Measurements from ENCODE around the gene VPS51. TPM values are rescaled to one million over a fixed set of nuclear protein-coding genes. Genes with fewer than 3 reads are reported as not detected.

VPS51 gene
- total and polyA plus RNA-seq, 10 of the 15 experiments (the other 5 are each of a cell fraction or from before 2014, with no cell fraction given), result 1.5 to 279 (median 53.2) TPM

GRCh38 chr11:65159012-65159411, 63.0 kb downstream of the VPS51 start (continued):
- peak; percentile 72; the same call in 1 of the 2 replicates for TF ChIP-seq ZNF384 (IDR thresholded peaks at IDR 0.05; ENCODE audit: borderline replicate concordance, low read depth, low read length)
- no peak for TF ChIP-seq HCFC1 (IDR thresholded peaks at IDR 0.05; ENCODE audit: low read length)
- TF ChIP-seq E4F1 (IDR thresholded peaks at IDR 0.05; ENCODE audit: borderline replicate concordance, partially characterized antibody), result no peak
- TF ChIP-seq IKZF2 (IDR thresholded peaks at IDR 0.05), result no peak; a peak in 1 of 4 replicates
- TF ChIP-seq SMAD1 (IDR thresholded peaks at IDR 0.05; ENCODE audit: low read depth, partially characterized antibody), result no peak
- peak; percentile 61; the same call in 1 of the 2 replicates for TF ChIP-seq RAD51 (IDR thresholded peaks at IDR 0.05)
- no peak for TF ChIP-seq PAX5 (IDR thresholded peaks at IDR 0.05; ENCODE audit: borderline replicate concordance, low read depth, low read length)
- TF ChIP-seq CEBPZ (IDR thresholded peaks at IDR 0.05; ENCODE audit: low read depth, low read length), result no peak
- TF ChIP-seq MEF2B (IDR thresholded peaks at IDR 0.05; ENCODE audit: partially characterized antibody, poor library complexity, severe bottlenecking), result peak; percentile 37
- TF ChIP-seq BACH1 (IDR thresholded peaks at IDR 0.05; ENCODE audit: borderline replicate concordance), result no peak
- TF ChIP-seq HDAC6 (IDR thresholded peaks at IDR 0.05; ENCODE audit: unreplicated experiment), result no peak
- TF ChIP-seq REST (IDR thresholded peaks at IDR 0.05; ENCODE audit: low read depth, low read length), result no peak
- no peak for TF ChIP-seq E2F4 (IDR thresholded peaks at IDR 0.05; ENCODE audit: low read depth, low read length)
- TF ChIP-seq ATF7 (IDR thresholded peaks at IDR 0.05; ENCODE audit: low read depth), result peak; percentile 70
- TF ChIP-seq NFYB (IDR thresholded peaks at IDR 0.05; ENCODE audit: insufficient read depth, low read depth, low read length), result peak; percentile 89
- TF ChIP-seq SMARCA5 (IDR thresholded peaks at IDR 0.05), result no peak
- no peak for TF ChIP-seq DPF2 (IDR thresholded peaks at IDR 0.05)
- TF ChIP-seq CHD4 (IDR thresholded peaks at IDR 0.05), result no peak
- no peak for TF ChIP-seq IKZF1 (conservative IDR thresholded peaks at IDR 0.05)
- TF ChIP-seq MXI1 (IDR thresholded peaks at IDR 0.05; ENCODE audit: low read depth, low read length), result peak; percentile 43; the same call in 1 of the 2 replicates
- no peak for TF ChIP-seq SUPT20H (IDR thresholded peaks at IDR 0.05; ENCODE audit: borderline replicate concordance, control insufficient read depth, low read depth, low read length)
- no peak for TF ChIP-seq BCL11A (IDR thresholded peaks at IDR 0.05; ENCODE audit: low read depth, low read length)

Measured in GM12878 (cell line).